Panc1 (cell line): ENCODE data around the gene CD44. TPM values are rescaled to one million over a fixed set of nuclear protein-coding genes. Genes with fewer than 3 reads are reported as not detected.

Source experiments
- ATAC-seq: fragments of 200-7000 bp; cut with Tn5 transposase; 2 replicates; pipeline ENCODE4 v1.9.1; 2020; ENCODE audit warnings: mild to moderate bottlenecking, moderate library complexity
- BruUV-seq: library from RNA; stranded (reverse); fragments of 400-500 nt; replicated peaks from 2 replicates; lab custom pipeline; 2021; lab: Mats Ljungman, UMichigan
- CTCF ChIA-PET: fragments of 300-600 bp; sonication (Branson Sonifier 250); formaldehyde crosslinking; loops from one replicate; lab custom pipeline; 2022; ENCODE audit warnings: antibody characterized with exemption; lab: Charles Lee
- POLR2A ChIA-PET: fragments of 300-600 bp; sonication (Branson Sonifier 250); formaldehyde crosslinking; loops from one replicate; lab custom pipeline; 2022; ENCODE audit warnings: antibody characterized with exemption; lab: Charles Lee
- DNase-seq: peaks from one replicate; pipeline ENCODE4 v3.0.0-alpha.2; 2010; ENCODE audit warnings: low read depth, low spot score
- H3K27ac ChIP-seq: 2 replicates; pipeline ENCODE4 v1.5.1; 2011; ENCODE audit warnings: mild to moderate bottlenecking, low read length, inconsistent platforms
- H3K27me3 ChIP-seq: fragments of 200-500 bp; sonication (Bioruptor generic); 2 replicates; pipeline ENCODE4 v1.6.0; 2014; ENCODE audit warnings: low read length, inconsistent platforms; ENCODE audit not compliant: control insufficient read depth, insufficient read depth
- H3K36me3 ChIP-seq: fragments of 200-500 bp; sonication (Bioruptor generic); 2 replicates; pipeline ENCODE4 v1.5.1; 2014; ENCODE audit warnings: inconsistent platforms, mild to moderate bottlenecking, low read length, moderate library complexity; ENCODE audit not compliant: control insufficient read depth, insufficient read depth
- H3K4me1 ChIP-seq: 2 replicates; pipeline ENCODE4 v1.5.1; 2011; ENCODE audit warnings: inconsistent platforms, mild to moderate bottlenecking, low read length, moderate library complexity; ENCODE audit not compliant: control insufficient read depth, insufficient read depth
- H3K4me3 ChIP-seq, 2 experiments: 2 replicates each; pipeline ENCODE4 v1.5.1; 2011 to 2012; ENCODE audit warnings: low read depth in 2 of 2, low read length in 2 of 2, mild to moderate bottlenecking in 2 of 2, inconsistent platforms in 1 of 2, moderate library complexity in 1 of 2
- H3K9me3 ChIP-seq: fragments of 200-500 bp; sonication (Bioruptor generic); 2 replicates; pipeline ENCODE4 v1.5.1; 2014; ENCODE audit warnings: low read depth, mild to moderate bottlenecking, inconsistent platforms, low read length, moderate library complexity; ENCODE audit not compliant: control insufficient read depth, insufficient read depth
- POLR2AphosphoS5 ChIP-seq: IDR thresholded peaks from 2 replicates; pipeline ENCODE4 v1.6.1; 2012; ENCODE audit warnings: mild to moderate bottlenecking, low read depth, low read length, moderate library complexity
- REST ChIP-seq, 2 experiments: IDR thresholded peaks; 2 replicates each; pipeline ENCODE4 v1.6.1; 2011 to 2012; ENCODE audit warnings: low read depth in 2 of 2, control low read depth in 1 of 2, low read length in 1 of 2, mild to moderate bottlenecking in 1 of 2, moderate library complexity in 1 of 2; ENCODE audit not compliant: insufficient read depth in 1 of 2
- SIN3A ChIP-seq: IDR thresholded peaks from 2 replicates; pipeline ENCODE4 v1.6.1; 2012; ENCODE audit warnings: low read depth, mild to moderate bottlenecking, low read length, moderate library complexity, borderline replicate concordance; ENCODE audit not compliant: insufficient read depth
- TCF7L2 ChIP-seq: IDR thresholded peaks from 2 replicates; pipeline ENCODE4 v1.6.1; 2011; ENCODE audit warnings: mild to moderate bottlenecking, low read depth, low read length, inconsistent platforms
- in situ Hi-C: cut with HindIII; loops from 2 replicates; pipeline ENCODE4 v1.10.0; 2016; ENCODE audit warnings: low sequenced_read_pairs, low pct_unique_long_range_greater_than_20kb
- intact Hi-C: fragments of 100-400 bp; cut with micrococcal nuclease; formaldehyde crosslinking; loops from one replicate; pipeline ENCODE4 v1.10.0; 2022; ENCODE audit not compliant: unreplicated experiment
- total RNA-seq: library from RNA; stranded (reverse); gene quantifications from one replicate; pipeline ENCODE4 v1.2.1, GENCODE V29; 2021; ENCODE audit not compliant: unreplicated experiment
- TF ChIP-seq, protein P1 (sequence below): fragments of 450-650 bp; IDR thresholded peaks from 2 replicates; pipeline ENCODE4 v1.5.1; 2017; ENCODE audit warnings: mild to moderate bottlenecking

CD44 gene
- total RNA-seq, 1 experiment from 2014 or later: 1,819 TPM

- Histone ChIP-seq H3K27me3 (no peaks in the 10 kb centered on the region), H3K4me3 (no peak overlapping the region), H3K27ac (no peak overlapping the region), H3K9me3 (no peaks in the 10 kb centered on the region), H3K36me3 (no peaks in the 10 kb centered on the region), H3K4me1 (no peaks in the 10 kb centered on the region)
- DNase-seq: no peak
- no peak for ATAC-seq
- ChIA-PET CTCF (no interaction called here), POLR2A (no interaction called here)
- BruUV-seq: no TSS peak
- no peak for TF ChIP-seq POLR2AphosphoS5
- no peak for TF ChIP-seq REST (IDR thresholded peaks at IDR 0.05; ENCODE audit: insufficient read depth in 1 of 2, low read depth in 2 of 2, low read length in 1 of 2)
- TF ChIP-seq, protein P1, sequence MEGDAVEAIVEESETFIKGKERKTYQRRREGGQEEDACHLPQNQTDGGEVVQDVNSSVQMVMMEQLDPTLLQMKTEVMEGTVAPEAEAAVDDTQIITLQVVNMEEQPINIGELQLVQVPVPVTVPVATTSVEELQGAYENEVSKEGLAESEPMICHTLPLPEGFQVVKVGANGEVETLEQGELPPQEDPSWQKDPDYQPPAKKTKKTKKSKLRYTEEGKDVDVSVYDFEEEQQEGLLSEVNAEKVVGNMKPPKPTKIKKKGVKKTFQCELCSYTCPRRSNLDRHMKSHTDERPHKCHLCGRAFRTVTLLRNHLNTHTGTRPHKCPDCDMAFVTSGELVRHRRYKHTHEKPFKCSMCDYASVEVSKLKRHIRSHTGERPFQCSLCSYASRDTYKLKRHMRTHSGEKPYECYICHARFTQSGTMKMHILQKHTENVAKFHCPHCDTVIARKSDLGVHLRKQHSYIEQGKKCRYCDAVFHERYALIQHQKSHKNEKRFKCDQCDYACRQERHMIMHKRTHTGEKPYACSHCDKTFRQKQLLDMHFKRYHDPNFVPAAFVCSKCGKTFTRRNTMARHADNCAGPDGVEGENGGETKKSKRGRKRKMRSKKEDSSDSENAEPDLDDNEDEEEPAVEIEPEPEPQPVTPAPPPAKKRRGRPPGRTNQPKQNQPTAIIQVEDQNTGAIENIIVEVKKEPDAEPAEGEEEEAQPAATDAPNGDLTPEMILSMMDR: no peak
- no peak for TF ChIP-seq SIN3A
- no peak for TF ChIP-seq TCF7L2
- intact Hi-C loops (no loop called here), in situ Hi-C loops (no loop called here)
Observed at GRCh38 chr11:35247863-35248262, 108.9 kb downstream of the CD44 start.

DNA sequence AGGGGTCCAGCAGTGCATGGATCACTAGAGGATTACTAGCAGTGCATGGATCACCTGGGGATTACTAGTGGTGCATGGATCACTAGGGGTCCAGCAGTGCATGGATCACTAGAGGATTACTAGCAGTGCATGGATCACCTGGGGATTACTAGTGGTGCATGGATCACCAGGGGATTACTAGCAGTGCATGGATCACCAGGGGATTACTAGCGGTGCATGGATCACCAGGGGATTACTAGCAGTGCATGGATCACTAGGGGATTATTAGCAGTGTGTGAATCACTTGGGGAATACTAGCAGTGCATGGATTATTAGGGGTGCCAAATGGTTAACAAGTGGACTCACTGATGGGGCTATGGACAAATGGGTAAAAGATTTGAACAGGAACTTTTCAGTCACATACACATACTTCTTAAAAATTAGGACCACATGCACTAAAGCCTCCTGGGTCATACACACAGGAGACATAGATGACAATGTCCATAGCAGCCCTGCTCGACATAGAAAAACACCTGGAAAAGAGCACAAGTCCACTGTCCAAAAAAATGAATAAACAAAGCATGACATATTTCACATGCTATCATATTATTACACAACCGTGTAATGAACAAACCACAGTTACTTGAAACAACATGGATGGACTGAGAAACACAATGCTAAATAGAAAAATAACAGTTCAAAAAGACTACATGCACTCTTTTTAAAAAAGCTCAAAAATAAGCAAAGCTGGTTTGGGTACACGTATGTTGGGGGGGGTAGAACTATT is 109.8 kb downstream of the CD44 start:
- DNase-seq (no peak), ATAC-seq (no peak)
- no peaks in the 10 kb centered on the region for H3K9me3 ChIP-seq
- intact Hi-C loops: no loop called here
- CTCF ChIA-PET: no interaction called here
- no peaks in the 10 kb centered on the region for H3K36me3 ChIP-seq
- in situ Hi-C loops: no loop called here
- H3K27ac ChIP-seq: no peak overlapping the region
- H3K4me1 ChIP-seq: no peaks in the 10 kb centered on the region
- H3K4me3 ChIP-seq: no peak overlapping the region
- H3K27me3 ChIP-seq: no peaks in the 10 kb centered on the region
- BruUV-seq: no TSS peak
- TF ChIP-seq POLR2AphosphoS5 (no peak), SIN3A (no peak), TCF7L2 (no peak), REST (IDR thresholded peaks at IDR 0.05; ENCODE audit: insufficient read depth in 1 of 2, low read depth in 2 of 2, low read length in 1 of 2) (no peak)
- TF ChIP-seq, protein P1: no peak
- POLR2A ChIA-PET: no interaction called here
